AG04450 (cell line): ENCODE measurements around the gene RPS15A. TPM values are rescaled to one million over a fixed set of nuclear protein-coding genes. Genes with fewer than 3 reads are reported as not detected.

ENCODE experiments used
- CTCF ChIA-PET: fragments of 300-600, 350-600 bp; formaldehyde crosslinking; extraction: SDS; loops from one replicate; lab custom pipeline; 2022; ENCODE audit warnings: antibody characterized with exemption, inconsistent platforms; lab: Charles Lee
- POLR2A ChIA-PET: fragments of 350-600 bp; formaldehyde crosslinking; extraction: SDS; loops from one replicate; lab custom pipeline; 2021; ENCODE audit warnings: antibody characterized with exemption, inconsistent platforms; lab: Yijun Ruan, JAX
- DNase-seq: peaks from one replicate; pipeline ENCODE4 v3.0.0-alpha.2; 2011; ENCODE audit warnings: low read depth, low spot score
- H3K27ac ChIP-seq: one replicate; pipeline ENCODE4 v1.5.1; 2012; ENCODE audit warnings: low read depth, low read length, control low read depth
- H3K27me3 ChIP-seq: one replicate; pipeline ENCODE4 v1.6.0; 2012; ENCODE audit warnings: low read length; ENCODE audit not compliant: control insufficient read depth, insufficient read depth
- H3K4me3 ChIP-seq: 2 replicates; pipeline ENCODE4 v1.5.1; 2011; ENCODE audit warnings: mild to moderate bottlenecking, low read depth, low read length, control low read depth
- H3K9me3 ChIP-seq: 2 replicates; pipeline ENCODE4 v1.5.1; 2012; ENCODE audit warnings: low read length; ENCODE audit not compliant: control insufficient read depth, insufficient read depth
- polyA plus RNA-seq: library from polyadenylated mRNA; depleted of rRNA; stranded (reverse); fragments of >200 nt; gene quantifications from 2 replicates; pipeline ENCODE4 v1.2.3, GENCODE V29; 2011
- TF ChIP-seq, protein P1 (sequence below): IDR thresholded peaks from 2 replicates; pipeline ENCODE4 v1.5.1; 2011; ENCODE audit warnings: low read depth, low read length, control low read depth, inconsistent platforms

RPS15A gene
- polyA plus RNA-seq, 1 experiment: 3,917 TPM

DNA sequence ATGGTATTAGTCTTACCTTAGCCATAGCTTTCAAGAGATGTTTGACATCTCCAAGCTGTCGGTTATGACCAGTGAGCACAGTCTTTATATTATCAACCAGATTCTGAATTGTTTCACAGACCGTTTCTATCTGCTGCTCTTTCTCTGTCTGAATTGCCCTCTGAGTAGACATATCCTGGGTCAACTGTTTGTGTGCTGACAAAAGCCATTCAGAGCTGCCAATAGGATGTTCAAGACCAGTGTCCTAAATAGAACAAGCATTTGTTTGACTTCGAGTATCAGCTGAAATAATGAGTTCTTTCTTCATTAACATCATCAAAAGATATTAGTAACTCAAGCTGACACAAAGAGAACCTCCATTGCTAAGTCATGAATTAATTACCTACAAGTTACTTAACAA is 26.2 kb upstream of the RPS15A start:
- ChIA-PET CTCF (interaction anchor here (6.0 kb wide), 1 partner anchor 14 kb away, joined by 54 read pairs; the partner anchor contains the start of gene ARL6IP1), POLR2A (interaction anchor here (1.9 kb wide), 1 partner anchor 15 kb away, joined by 6 read pairs; the partner anchor contains the start of gene ARL6IP1)
- H3K4me3 ChIP-seq: no peak overlapping the region
- H3K27ac ChIP-seq: no peak overlapping the region
- no peaks in the 10 kb centered on the region for H3K9me3 ChIP-seq
- DNase-seq: no peak
- TF ChIP-seq, protein P1, sequence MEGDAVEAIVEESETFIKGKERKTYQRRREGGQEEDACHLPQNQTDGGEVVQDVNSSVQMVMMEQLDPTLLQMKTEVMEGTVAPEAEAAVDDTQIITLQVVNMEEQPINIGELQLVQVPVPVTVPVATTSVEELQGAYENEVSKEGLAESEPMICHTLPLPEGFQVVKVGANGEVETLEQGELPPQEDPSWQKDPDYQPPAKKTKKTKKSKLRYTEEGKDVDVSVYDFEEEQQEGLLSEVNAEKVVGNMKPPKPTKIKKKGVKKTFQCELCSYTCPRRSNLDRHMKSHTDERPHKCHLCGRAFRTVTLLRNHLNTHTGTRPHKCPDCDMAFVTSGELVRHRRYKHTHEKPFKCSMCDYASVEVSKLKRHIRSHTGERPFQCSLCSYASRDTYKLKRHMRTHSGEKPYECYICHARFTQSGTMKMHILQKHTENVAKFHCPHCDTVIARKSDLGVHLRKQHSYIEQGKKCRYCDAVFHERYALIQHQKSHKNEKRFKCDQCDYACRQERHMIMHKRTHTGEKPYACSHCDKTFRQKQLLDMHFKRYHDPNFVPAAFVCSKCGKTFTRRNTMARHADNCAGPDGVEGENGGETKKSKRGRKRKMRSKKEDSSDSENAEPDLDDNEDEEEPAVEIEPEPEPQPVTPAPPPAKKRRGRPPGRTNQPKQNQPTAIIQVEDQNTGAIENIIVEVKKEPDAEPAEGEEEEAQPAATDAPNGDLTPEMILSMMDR: no peak
- no peaks in the 10 kb centered on the region for H3K27me3 ChIP-seq

GRCh38 chr16:18811925-18812324 is 21.8 kb upstream of the RPS15A start:
- POLR2A ChIA-PET: no interaction called here
- TF ChIP-seq, protein P1: no peak
- H3K27ac ChIP-seq: no peak overlapping the region

DNA sequence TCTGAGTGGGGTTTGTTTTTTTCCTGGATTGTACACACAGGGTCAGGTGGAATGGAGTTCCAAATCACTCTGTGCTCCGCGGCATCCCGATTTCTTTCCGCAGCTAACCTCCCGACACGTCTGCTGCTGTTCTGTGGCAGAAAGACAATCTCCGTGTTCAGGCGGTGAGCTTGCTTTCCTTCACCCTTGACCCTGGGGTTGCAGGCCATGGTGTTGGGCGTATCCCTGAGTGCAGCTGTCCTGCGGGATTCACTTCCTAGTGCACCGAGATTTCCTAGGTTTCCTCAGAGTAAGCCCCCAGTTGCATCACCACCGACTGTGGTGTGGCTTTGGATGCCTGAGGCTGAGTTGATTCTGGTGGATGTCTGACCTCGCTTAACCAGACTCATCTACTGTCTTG is 19.0 kb upstream of the RPS15A start:
- ChIA-PET POLR2A (interaction anchor here (2.1 kb wide), 1 partner anchor 8 kb away, joined by 9 read pairs; the partner anchor contains the start of gene ARL6IP1), CTCF (interaction anchor here (1.1 to 2.9 kb wide), 2 partner anchors 8 to 11 kb away, joined by 3 to 17 read pairs; partner anchors contain the start of gene ARL6IP1)
- Histone ChIP-seq H3K9me3 (no peaks in the 10 kb centered on the region), H3K27me3 (no peaks in the 10 kb centered on the region), H3K27ac (no peak overlapping the region), H3K4me3 (no peak overlapping the region)
- TF ChIP-seq, protein P1: no peak
- DNase-seq: no peak

More at GRCh38 chr16:18811925-18812324, 21.8 kb upstream of the RPS15A start:
- H3K9me3 ChIP-seq: no peaks in the 10 kb centered on the region
- H3K4me3 ChIP-seq: no peak overlapping the region
- no peak for DNase-seq
- no peaks in the 10 kb centered on the region for H3K27me3 ChIP-seq
- CTCF ChIA-PET: interaction anchor here (2.9 kb wide), 1 partner anchor 11 kb away, joined by 17 read pairs; the partner anchor contains the start of gene ARL6IP1

- ChIA-PET POLR2A (interaction anchor here (0.6 to 2.4 kb wide), 4 partner anchors 15 to 74 kb away, joined by 3 to 12 read pairs (median 5); partner anchors contain the start of gene RPS15A), CTCF (interaction anchor here (1.4 kb wide), 1 partner anchor 31 kb away, joined by 4 read pairs; no protein-coding TSS in a partner anchor)
- TF ChIP-seq, protein P1: no peak
- Histone ChIP-seq H3K27me3 (no peaks in the 10 kb centered on the region), H3K27ac (no peak overlapping the region), H3K4me3 (no peak overlapping the region), H3K9me3 (peaks cover 4% of the 10 kb centered on the region; the same call in 1 of the 2 replicates)
- DNase-seq: no peak
These were observed 15.2 kb upstream of the RPS15A start for GRCh38 chr16:18805257-18805773.

GRCh38 chr16:18804540-18804939 is 14.4 kb upstream of the RPS15A start:
- Histone ChIP-seq H3K9me3 (peaks cover 4% of the 10 kb centered on the region; the same call in 1 of the 2 replicates), H3K4me3 (no peak overlapping the region), H3K27me3 (no peaks in the 10 kb centered on the region), H3K27ac (no peak overlapping the region)
- ChIA-PET CTCF (interaction anchor here (0.6 to 1.8 kb wide), 5 partner anchors 19 to 179 kb away, joined by 3 to 10 read pairs (median 4); no protein-coding TSS in a partner anchor), POLR2A (interaction anchor here (0.6 to 2.4 kb wide), 4 partner anchors 15 to 75 kb away, joined by 3 to 12 read pairs (median 5); partner anchors contain the start of gene RPS15A)
- DNase-seq: no peak
- TF ChIP-seq, protein P1: no peak
